GM12878 (cell line): ENCODE data around the gene NIPAL1. TPM values are rescaled to one million over a fixed set of nuclear protein-coding genes. Genes with fewer than 3 reads are reported as not detected.

ENCODE experiments used
- ATAC-seq: fragments of 200-7000 bp; cut with Tn5 transposase; 3 replicates; pipeline ENCODE4 v1.9.1; 2020; ENCODE audit warnings: mild to moderate bottlenecking, moderate library complexity
- BruUV-seq: library from RNA; stranded (reverse); fragments of 400-500 nt; replicated peaks from 2 replicates; lab custom pipeline; 2021; lab: Mats Ljungman, UMichigan
- CTCF ChIA-PET: fragments of 300-600 bp; sonication (Branson Sonifier 250); formaldehyde crosslinking; extraction: SDS; loops from one replicate; lab custom pipeline; 2021; ENCODE audit warnings: inconsistent platforms; lab: Yijun Ruan, JAX
- POLR2A ChIA-PET: fragments of 350-600 bp; formaldehyde crosslinking; extraction: SDS; loops from one replicate; lab custom pipeline; 2021; ENCODE audit warnings: inconsistent platforms; lab: Charles Lee
- RAD21 ChIA-PET: fragments of 300-600 bp; sonication (Branson Sonifier 250); formaldehyde crosslinking; loops from one replicate; lab custom pipeline; 2023; ENCODE audit warnings: antibody characterized with exemption; ENCODE audit not compliant: unreplicated experiment; lab: Charles Lee
- SMC1A ChIA-PET: fragments of 300-600 bp; sonication (Branson Sonifier 250); formaldehyde crosslinking; loops from one replicate; lab custom pipeline; 2023; ENCODE audit not compliant: unreplicated experiment, uncharacterized antibody; lab: Charles Lee
- DNase-seq: peaks from one replicate; pipeline ENCODE4 v3.0.0-alpha.2; 2011; ENCODE audit warnings: low read depth, low spot score
- FAIRE-seq: peaks from 3 replicates; lab custom pipeline; 2011; peaks lifted over from hg19 to GRCh38; lab: Jason Lieb, UNC
- H2AFZ ChIP-seq: 2 replicates; pipeline ENCODE4 v1.6.0; 2011; ENCODE audit warnings: low read depth, low read length, control low read depth; ENCODE audit not compliant: control insufficient read depth
- H3K27ac ChIP-seq: 2 replicates; pipeline ENCODE4 v1.5.1; 2011; ENCODE audit warnings: control low read depth; ENCODE audit not compliant: control insufficient read depth, insufficient read depth
- H3K27me3 ChIP-seq, 2 experiments: replicated peaks in 1 of 2; 2 replicates each; pipeline versions ENCODE4 v1.6.0 to v1.6.1; 2011; ENCODE audit warnings: low read length in 1 of 2; ENCODE audit not compliant: control insufficient read depth in 2 of 2, insufficient read depth in 2 of 2
- H3K36me3 ChIP-seq, 2 experiments: 2 replicates each; pipeline ENCODE4 v1.5.1; 2011; ENCODE audit warnings: low read length in 1 of 2; ENCODE audit not compliant: control insufficient read depth in 2 of 2, insufficient read depth in 2 of 2
- H3K4me1 ChIP-seq: 2 replicates; pipeline ENCODE4 v1.6.1; 2011; ENCODE audit warnings: mild to moderate bottlenecking, low read length, moderate library complexity, mixed read lengths; ENCODE audit not compliant: control insufficient read depth, insufficient read depth
- H3K4me2 ChIP-seq: 2 replicates; pipeline ENCODE4 v1.6.0; 2011; ENCODE audit warnings: control low read depth; ENCODE audit not compliant: control insufficient read depth, insufficient read depth
- H3K4me3 ChIP-seq: fragments of 200-600 bp; sonication (generic); 2 replicates; pipeline ENCODE4 v1.5.1; 2016
- H3K79me2 ChIP-seq: 2 replicates; pipeline ENCODE4 v1.6.0; 2011; ENCODE audit warnings: low read length; ENCODE audit not compliant: control insufficient read depth, insufficient read depth
- H3K9ac ChIP-seq: 2 replicates; pipeline ENCODE4 v1.8.0; 2011; ENCODE audit warnings: low read length, control low read depth, mixed read lengths; ENCODE audit not compliant: control insufficient read depth, insufficient read depth
- H3K9me3 ChIP-seq: replicated peaks from 3 replicates; pipeline ENCODE4 v1.5.1; 2011; ENCODE audit warnings: mild to moderate bottlenecking, low read length; ENCODE audit not compliant: control insufficient read depth, insufficient read depth
- H4K20me1 ChIP-seq: 2 replicates; pipeline ENCODE4 v1.6.0; 2011; ENCODE audit not compliant: control insufficient read depth, insufficient read depth
- CEBPZ ChIP-seq: fragments of 150-350 bp; IDR thresholded peaks from 2 replicates; pipeline ENCODE4 v1.6.1; 2016; ENCODE audit warnings: low read depth, low read length
- CTCF ChIP-seq, 3 experiments: IDR thresholded peaks in 2 of 3; conservative IDR thresholded peaks in 1 of 3; 2 replicates each; pipeline ENCODE4 v1.5.1; 2011; ENCODE audit warnings: low read depth in 3 of 3, low read length in 3 of 3, mild to moderate bottlenecking in 3 of 3, control low read depth in 2 of 3, moderate library complexity in 2 of 3, inconsistent platforms in 1 of 3, mixed read lengths in 1 of 3; ENCODE audit not compliant: control insufficient read depth in 2 of 3, insufficient read depth in 1 of 3; ENCODE audit errors: extremely low read depth in 1 of 3
- MTA3 ChIP-seq: IDR thresholded peaks from 2 replicates; pipeline ENCODE4 v1.6.1; 2012; ENCODE audit warnings: low read length, inconsistent platforms, borderline replicate concordance
- RUNX3 ChIP-seq: IDR thresholded peaks from 2 replicates; pipeline ENCODE4 v1.6.1; 2012; ENCODE audit warnings: low read length, inconsistent platforms
- TCF12 ChIP-seq: IDR thresholded peaks from 2 replicates; pipeline ENCODE4 v1.6.1; 2011; ENCODE audit warnings: low read depth, mild to moderate bottlenecking, low read length
- ZNF217 ChIP-seq: fragments of 450-650 bp; IDR thresholded peaks from 2 replicates; pipeline ENCODE4 v1.6.1; 2017; ENCODE audit warnings: antibody characterized with exemption, mild to moderate bottlenecking
- ZZZ3 ChIP-seq: IDR thresholded peaks from 2 replicates; pipeline ENCODE4 v1.6.1; 2011; ENCODE audit warnings: low read depth; ENCODE audit not compliant: control insufficient read depth, insufficient read length
- in situ Hi-C: fragments of 300-500 bp; cut with MboI; formaldehyde crosslinking; loops from 9 replicates; pipeline ENCODE4 v1.14.3; 2018; ENCODE audit warnings: mixed read lengths
- intact Hi-C: fragments of 100-400 bp; cut with micrococcal nuclease; formaldehyde crosslinking; loops from one replicate; pipeline ENCODE4 v1.14.2; 2022; ENCODE audit not compliant: unreplicated experiment
- polyA plus RNA-seq, 11 experiments: library from polyadenylated mRNA; depleted of rRNA in 4 of 11; unstranded in 6 of 11; stranded (reverse) in 5 of 11; fragments of >200 nt; fragmentation: Nextera tagmentation in 4 of 11; fragmentation: Illumina TruSeq in 1 of 11; extraction: Ambion mirVana in 4 of 11; extraction: Trizol in 1 of 11; gene quantifications; 1 replicate in 1 of 11; 2 replicates in 10 of 11; pipeline versions ENCODE4 v1.2.1 to v1.2.3, GENCODE V29; 2011 to 2016; ENCODE audit warnings: inconsistent platforms in 2 of 11, missing spikeins in 2 of 11, low read depth in 1 of 11
- total RNA-seq, 4 experiments: library from RNA; depleted of rRNA in 3 of 4; stranded (reverse); fragments of >200 nt in 3 of 4; fragmentation: Illumina TruSeq in 1 of 4; extraction: Trizol in 1 of 4; gene quantifications; 2 replicates each; pipeline versions ENCODE4 v1.2.1 to v1.2.3, GENCODE V29; 2013 to 2021

The NIPAL1 gene
- total and polyA plus RNA-seq, 10 of the 15 experiments (the other 5 are each of a cell fraction or from before 2014, with no cell fraction given): 0.46 to 9.7 (median 5.9) TPM

GRCh38 chr4:48016141-48017107 is at the start of gene NIPAL1, which contains the start of gene CNGA1 (continued):
- TF ChIP-seq CTCF (IDR thresholded peaks at IDR 0.05 in 2 of 3, conservative IDR thresholded peaks at IDR 0.05 in 1 of 3; ENCODE audit: control insufficient read depth in 2 of 3, extremely low read depth in 1 of 3, insufficient read depth in 1 of 3, low read depth in 3 of 3, low read length in 3 of 3): peak; percentile 41 to 52 (median 48); a peak in 5 of 6 replicates
- no peak for TF ChIP-seq MTA3
- no peak for TF ChIP-seq RUNX3

GRCh38 chr4:47968847-47969246 is 47.7 kb upstream of the NIPAL1 start:
- Histone ChIP-seq H2AFZ (no peak overlapping the region), H3K9ac (no peak overlapping the region), H3K4me3 (no peak overlapping the region), H3K4me1 (0 out of 2 replicates have a peak, but pooled peaks cover 6% of the 10 kb centered on the region), H3K27me3 (no peaks in the 10 kb centered on the region), H4K20me1 (no peaks in the 10 kb centered on the region), H3K36me3 (no peaks in the 10 kb centered on the region), H3K79me2 (no peaks in the 10 kb centered on the region), H3K27ac (no peak overlapping the region), H3K9me3 (no peaks in the 10 kb centered on the region), H3K4me2 (no peak overlapping the region)
- intact Hi-C loops: no loop called here
- CTCF ChIA-PET: no interaction called here
- SMC1A ChIA-PET: no interaction called here
- FAIRE-seq: no peak
- no TSS peak for BruUV-seq
- DNase-seq: no peak
- POLR2A ChIA-PET: no interaction called here
- ATAC-seq: no peak
- in situ Hi-C loops: no loop called here
- TF ChIP-seq CEBPZ (no peak), TCF12 (no peak), ZNF217 (no peak), ZZZ3 (no peak)
- RAD21 ChIA-PET: no interaction called here
